GM10248 (cell line): ENCODE results near the gene TCEA3.

Source experiments
- CTCF ChIA-PET: fragments of 300-600 bp; sonication (Branson Sonifier 250); formaldehyde crosslinking; extraction: SDS; loops from one replicate; lab custom pipeline; 2021; ENCODE audit warnings: antibody characterized with exemption; lab: Yijun Ruan, JAX
- POLR2A ChIA-PET: fragments of 350-650 bp; sonication (Branson Sonifier 250); formaldehyde crosslinking; extraction: SDS; loops from one replicate; lab custom pipeline; 2020; ENCODE audit warnings: antibody characterized with exemption; lab: Yijun Ruan, JAX
- DNase-seq: peaks from one replicate; pipeline ENCODE4 v3.0.0; 2012; ENCODE audit errors: extremely low spot score
- TF ChIP-seq, protein P1 (sequence below): IDR thresholded peaks from 2 replicates; pipeline ENCODE4 v1.5.1; 2012; ENCODE audit warnings: mild to moderate bottlenecking, low read depth; ENCODE audit errors: extremely low read depth, missing control alignments, control extremely low read depth

Gene TCEA3

DNA sequence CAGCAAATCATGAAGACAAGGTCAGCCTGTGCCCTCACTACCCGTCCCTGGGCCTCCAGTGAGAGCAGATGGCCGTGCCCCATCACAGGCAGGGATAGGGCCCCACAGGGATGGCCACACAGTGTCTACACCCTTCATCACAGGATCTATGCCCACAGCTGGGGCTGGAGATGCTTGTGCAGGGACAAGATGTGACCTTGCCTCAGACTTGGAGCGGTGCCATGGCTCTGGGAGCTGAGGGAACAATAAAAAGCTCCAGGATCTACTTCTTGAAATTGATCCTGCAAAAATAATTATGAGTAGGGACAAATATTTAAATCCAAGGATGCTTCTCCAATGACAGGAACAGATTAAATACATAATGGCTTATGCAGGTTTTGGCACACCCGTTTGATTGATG lies 25.4 kb upstream of the TCEA3 start:
- TF ChIP-seq, protein P1, sequence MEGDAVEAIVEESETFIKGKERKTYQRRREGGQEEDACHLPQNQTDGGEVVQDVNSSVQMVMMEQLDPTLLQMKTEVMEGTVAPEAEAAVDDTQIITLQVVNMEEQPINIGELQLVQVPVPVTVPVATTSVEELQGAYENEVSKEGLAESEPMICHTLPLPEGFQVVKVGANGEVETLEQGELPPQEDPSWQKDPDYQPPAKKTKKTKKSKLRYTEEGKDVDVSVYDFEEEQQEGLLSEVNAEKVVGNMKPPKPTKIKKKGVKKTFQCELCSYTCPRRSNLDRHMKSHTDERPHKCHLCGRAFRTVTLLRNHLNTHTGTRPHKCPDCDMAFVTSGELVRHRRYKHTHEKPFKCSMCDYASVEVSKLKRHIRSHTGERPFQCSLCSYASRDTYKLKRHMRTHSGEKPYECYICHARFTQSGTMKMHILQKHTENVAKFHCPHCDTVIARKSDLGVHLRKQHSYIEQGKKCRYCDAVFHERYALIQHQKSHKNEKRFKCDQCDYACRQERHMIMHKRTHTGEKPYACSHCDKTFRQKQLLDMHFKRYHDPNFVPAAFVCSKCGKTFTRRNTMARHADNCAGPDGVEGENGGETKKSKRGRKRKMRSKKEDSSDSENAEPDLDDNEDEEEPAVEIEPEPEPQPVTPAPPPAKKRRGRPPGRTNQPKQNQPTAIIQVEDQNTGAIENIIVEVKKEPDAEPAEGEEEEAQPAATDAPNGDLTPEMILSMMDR, result no peak
- ChIA-PET POLR2A (no interaction called here), CTCF (interaction anchor here (1.9 kb wide), 1 partner anchor 10 kb away, joined by 5 read pairs; no protein-coding TSS in a partner anchor)
- no peak for DNase-seq

DNA sequence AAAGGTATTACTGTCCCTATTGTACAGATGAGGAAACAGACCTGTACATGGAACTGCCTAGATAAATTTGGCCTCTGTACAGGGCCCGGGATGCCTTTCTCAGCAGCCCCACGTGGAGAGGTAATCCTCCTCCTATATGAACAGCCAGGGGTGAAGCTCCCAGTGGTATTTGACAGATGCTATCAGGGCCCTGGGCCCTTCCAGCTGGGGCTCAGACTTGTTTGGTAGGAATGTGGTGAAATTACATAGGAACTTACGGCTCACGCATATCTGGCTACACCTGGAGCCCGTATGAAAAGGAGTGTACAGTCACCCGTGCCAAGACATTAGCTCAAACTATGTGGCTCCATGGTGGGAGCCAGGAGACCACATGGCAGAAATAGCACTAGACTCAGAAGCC lies 24.8 kb upstream of the TCEA3 start:
- TF ChIP-seq, protein P1, result no peak
- POLR2A ChIA-PET, result no interaction called here
- DNase-seq, result no peak
- CTCF ChIA-PET, result interaction anchor here (1.9 kb wide), 1 partner anchor 11 kb away, joined by 5 read pairs; no protein-coding TSS in a partner anchor

DNA sequence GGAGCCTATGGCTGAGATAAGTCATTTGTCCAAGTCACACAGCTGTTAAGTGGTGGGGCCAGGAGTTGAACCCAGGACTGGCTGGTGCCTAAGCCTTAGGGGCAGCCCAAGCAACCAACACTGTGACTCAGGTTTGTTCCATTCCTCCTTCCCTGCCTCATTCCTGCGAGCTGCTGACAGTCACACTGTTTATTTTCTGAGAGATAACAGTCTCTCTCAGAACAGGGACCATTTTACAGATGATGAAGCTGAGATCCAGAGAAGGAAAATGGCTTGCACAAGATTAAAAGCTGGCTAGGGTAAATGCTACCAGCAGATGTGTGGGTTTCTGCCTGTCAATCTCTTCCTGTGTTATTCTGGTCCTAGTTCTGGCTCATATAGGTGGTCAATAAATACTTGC lies 24.3 kb upstream of the TCEA3 start:
- DNase-seq, result no peak
- ChIA-PET CTCF (interaction anchor here (1.9 kb wide), 1 partner anchor 11 kb away, joined by 5 read pairs; no protein-coding TSS in a partner anchor), POLR2A (no interaction called here)
- TF ChIP-seq, protein P1, result no peak

DNA sequence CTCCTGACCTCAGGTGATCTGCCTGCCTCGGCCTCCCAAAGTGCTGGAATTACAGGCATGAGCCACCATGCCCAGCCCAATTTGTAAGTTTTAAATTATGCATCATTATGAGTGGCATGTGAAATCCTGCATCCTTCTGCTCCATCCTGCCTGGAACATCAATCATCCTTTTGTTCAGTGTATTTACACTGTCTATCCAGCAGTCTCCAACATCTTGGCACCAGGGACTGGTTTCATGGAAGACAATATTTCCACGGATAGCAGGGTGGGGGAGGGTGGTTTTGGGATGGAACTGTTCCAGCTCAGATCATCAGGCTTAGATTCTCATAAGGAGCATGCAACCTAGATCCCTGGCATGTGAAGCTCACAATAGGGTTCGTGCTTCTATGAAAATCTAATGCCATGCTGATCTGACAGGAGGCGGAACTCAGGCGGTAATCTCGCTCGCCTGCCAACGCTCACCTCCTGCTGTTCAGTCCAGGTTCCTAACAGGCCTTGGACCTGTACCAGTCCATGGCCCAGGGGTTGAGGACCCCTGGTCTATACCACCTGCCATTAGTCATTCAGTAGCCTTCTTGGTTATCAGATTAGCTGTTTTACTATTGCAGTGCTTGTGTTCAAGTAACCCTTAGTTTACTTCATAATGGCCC lies 22.2 kb upstream of the TCEA3 start:
- POLR2A ChIA-PET, result no interaction called here
- TF ChIP-seq, protein P1, result no peak
- CTCF ChIA-PET, result no interaction called here
- DNase-seq, result no peak

DNA sequence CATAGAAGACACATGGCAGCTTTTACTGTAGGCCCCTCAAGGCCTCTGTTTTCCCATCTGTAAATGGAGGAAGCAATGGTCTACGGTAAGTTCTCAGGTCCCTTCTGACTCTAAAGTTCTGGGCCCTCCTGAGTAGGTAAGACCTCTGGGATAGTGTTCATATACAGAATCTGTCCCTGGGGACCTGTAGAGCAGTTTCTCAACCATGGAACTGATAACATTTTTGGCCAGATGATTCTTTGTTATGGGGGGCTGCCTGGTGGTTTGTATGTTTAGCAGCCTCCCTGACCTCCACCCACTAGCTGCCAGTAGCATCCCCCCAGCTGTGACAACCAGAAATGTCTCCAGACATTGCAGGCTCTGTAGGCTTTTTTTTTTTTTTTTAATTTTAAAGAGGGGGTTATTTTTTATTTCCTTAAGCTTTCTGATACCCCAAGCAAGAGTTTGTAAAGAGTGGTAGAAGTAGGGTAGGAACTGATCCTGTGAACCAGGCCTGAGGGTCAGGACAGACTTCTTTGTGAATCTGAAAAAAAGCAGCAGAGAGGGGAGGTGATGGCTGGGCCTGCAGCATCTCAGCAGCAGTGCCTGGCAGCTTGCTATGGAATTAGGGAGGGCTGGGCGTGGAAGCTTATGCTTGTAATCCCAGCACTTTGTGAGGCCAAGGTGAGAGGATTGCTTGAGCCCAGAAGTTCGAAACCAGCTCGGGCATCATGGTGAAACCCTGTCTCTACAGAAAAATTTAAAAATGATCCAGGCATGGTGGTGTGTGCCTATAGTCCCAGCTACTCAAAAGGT lies 20.2 kb upstream of the TCEA3 start:
- no peak for DNase-seq
- TF ChIP-seq, protein P1, result no peak
- CTCF ChIA-PET, result interaction anchor here (1.0 kb wide), 1 partner anchor 10 kb away, joined by 3 read pairs; no protein-coding TSS in a partner anchor
- POLR2A ChIA-PET, result no interaction called here

DNA sequence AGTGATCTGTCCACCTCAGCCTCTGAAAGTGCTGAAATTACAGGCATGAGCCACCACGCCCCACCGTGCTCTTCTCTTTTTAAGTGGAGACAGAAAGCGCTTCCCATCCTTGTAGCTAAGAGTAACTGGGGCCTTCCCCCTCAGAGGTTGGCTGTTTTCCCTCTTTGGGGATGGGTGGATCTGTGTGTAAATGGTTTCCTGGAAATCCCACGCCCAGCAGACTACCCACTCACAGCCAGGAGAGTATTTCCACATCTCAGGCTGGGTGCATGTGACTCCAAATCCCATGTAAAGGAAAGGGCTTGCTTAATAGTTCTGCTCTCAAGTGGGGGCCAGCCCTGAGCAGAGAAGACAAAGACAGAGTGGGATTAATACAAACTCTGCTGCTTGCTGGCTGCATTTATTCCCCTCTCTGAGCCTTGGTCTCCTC lies 19.6 kb upstream of the TCEA3 start:
- ChIA-PET POLR2A (no interaction called here), CTCF (no interaction called here)
- no peak for DNase-seq
- TF ChIP-seq, protein P1, result no peak
